Measurements from ENCODE around the gene PPIL4. TPM values are rescaled to one million over a fixed set of nuclear protein-coding genes. Genes with fewer than 3 reads are reported as not detected.

Gene PPIL4
- total RNA-seq: 14.1 and 15.7 TPM in 2 replicates

DNA sequence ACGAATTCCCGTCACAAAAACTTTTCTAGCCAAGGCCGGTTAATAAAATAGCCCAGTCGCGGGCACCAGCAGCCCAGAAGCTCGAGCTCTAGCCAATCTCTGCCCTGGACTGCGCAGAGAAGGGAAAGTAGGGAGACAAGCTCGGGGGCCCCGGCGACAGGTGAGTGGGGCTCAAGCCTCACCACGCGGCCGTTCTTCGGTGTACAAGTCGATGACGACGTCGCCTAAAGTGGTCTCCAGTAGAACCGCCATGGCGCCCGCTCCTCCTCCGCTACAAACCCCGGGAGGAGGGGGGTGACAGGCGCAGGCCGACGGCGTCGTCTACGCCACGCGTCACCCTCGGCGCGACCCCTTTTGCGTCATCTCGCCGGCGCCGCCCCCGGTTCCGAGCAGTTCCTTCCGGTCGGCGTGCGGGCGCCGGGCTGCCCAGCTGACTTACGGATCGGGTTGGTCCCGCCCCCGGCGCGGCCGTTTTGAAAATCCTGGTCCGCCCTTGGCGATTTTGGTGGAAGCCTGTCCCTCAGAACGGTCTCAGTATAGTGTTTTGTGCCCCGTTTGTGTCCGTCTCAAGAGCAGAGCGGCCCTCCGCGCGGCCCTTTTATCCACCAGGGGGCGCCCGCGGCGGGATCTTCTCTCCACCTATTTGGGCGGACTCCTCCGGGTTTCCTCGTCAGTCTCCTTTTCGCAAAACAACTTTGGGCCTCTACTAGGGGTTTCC is at the start of gene PPIL4:
TSS of gene PPIL4 (minus strand) at position 290 of the 718 bp plus-strand sequence. CDS start at position 252, 38 bp downstream.

GRCh38 chr6:149565527-149566409 is 19.9 kb upstream of the PPIL4 start, which contains the start of gene GINM1:
GINM1 (plus strand) TSS chr6:149566375; CDS start chr6:149566415, 40 bp downstream.

GRCh38 chr6:149484733-149485700 is 60.8 kb downstream of the PPIL4 start, which contains the start of gene ZC3H12D:
ZC3H12D (minus strand) TSS chr6:149485014; CDS start chr6:149474543, 10,471 bp downstream.

Other genes starting within 250 kb of the PPIL4 start
- gene TAB2, start 228.3 kb downstream of the PPIL4 start, total RNA-seq: 16.3 and 21.8 TPM in 2 replicates
- gene SUMO4, start 145.8 kb downstream of the PPIL4 start, total RNA-seq: 0.15 and 0.16 TPM in 2 replicates
- gene ZC3H12D, start 61.0 kb downstream of the PPIL4 start, total RNA-seq: not detected in 2 replicates
- gene GINM1, start 20.3 kb upstream of the PPIL4 start, total RNA-seq: 42.6 and 44.2 TPM in 2 replicates
- gene KATNA1, start 102.7 kb upstream of the PPIL4 start, total RNA-seq: 22.6 and 31.5 TPM in 2 replicates
- gene LATS1, start 172.1 kb upstream of the PPIL4 start, total RNA-seq: 11.5 and 14.4 TPM in 2 replicates
- 18.2 and 32.4 TPM in 2 replicates for gene NUP43, start 200.5 kb upstream of the PPIL4 start, total RNA-seq
- 152 and 165 TPM in 2 replicates for gene PCMT1, start 203.7 kb upstream of the PPIL4 start, total RNA-seq

All from hair follicular keratinocyte (primary cell).